GM21619 (cell line): ENCODE data around the gene MMP8.
"Not testable (repeated sequence)": the region's sequence is repeated elsewhere in the genome, so short reads cannot be mapped to it uniquely, and the experiment has no call there.

ENCODE experiments used
- ATAC-seq: cut with Tn5 transposase; IDR thresholded peaks from one replicate; pipeline ENCODE4 v1.9.1; 2021; ENCODE audit not compliant: unreplicated experiment

Gene MMP8, protein sequence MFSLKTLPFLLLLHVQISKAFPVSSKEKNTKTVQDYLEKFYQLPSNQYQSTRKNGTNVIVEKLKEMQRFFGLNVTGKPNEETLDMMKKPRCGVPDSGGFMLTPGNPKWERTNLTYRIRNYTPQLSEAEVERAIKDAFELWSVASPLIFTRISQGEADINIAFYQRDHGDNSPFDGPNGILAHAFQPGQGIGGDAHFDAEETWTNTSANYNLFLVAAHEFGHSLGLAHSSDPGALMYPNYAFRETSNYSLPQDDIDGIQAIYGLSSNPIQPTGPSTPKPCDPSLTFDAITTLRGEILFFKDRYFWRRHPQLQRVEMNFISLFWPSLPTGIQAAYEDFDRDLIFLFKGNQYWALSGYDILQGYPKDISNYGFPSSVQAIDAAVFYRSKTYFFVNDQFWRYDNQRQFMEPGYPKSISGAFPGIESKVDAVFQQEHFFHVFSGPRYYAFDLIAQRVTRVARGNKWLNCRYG

DNA sequence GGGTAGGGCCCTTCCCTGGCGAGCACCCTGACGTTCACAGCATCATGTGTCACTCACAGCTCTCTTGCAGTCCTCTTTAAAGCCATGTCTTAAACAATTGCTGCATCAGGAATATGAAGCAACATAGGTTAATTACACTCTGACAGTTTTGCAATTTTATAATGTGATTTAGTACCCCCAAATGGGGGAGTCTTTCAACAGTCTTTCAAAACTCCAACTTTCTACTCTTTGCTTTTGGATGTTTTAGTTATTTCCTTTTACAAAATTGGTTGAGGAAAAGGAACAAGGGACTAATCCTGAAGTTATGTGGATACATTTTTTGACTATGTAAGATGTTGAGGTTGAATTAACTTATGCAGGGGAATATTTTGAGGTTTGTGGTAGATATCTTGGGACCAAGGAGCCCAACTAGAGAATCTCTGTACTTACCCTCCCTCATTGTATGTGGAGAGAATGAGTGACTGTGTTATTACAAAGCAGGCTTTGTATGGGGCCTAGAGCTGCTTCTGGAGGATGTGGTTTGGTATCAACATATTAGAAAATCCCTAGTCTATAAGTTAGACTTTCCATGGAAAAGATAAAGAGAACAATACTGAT is at the start of gene MMP8:
MMP8 (minus strand) TSS at position 51 of the 597 bp plus-strand sequence. CDS start 99 bp downstream, outside the sequence.
- no peak for ATAC-seq

DNA sequence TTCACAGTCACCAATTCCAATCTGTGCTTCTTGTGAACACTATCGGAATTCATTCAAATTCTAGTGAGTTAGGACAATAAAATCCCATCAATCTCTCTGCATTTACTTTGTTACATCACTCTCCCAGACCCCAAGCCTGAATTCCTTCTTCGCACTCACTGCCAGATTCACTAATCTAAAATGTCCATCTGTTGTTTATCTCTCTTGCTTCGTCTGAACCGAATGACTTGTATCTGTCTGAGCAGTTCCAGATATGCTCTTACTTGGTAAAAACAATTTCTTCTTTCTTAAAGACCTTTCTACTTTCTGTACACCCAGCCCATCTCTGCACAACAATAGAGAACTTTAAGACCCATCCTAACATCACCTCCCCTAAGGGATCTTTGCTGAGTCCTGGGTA is 48.6 kb upstream of the MMP8 start:
- ATAC-seq = no peak

DNA sequence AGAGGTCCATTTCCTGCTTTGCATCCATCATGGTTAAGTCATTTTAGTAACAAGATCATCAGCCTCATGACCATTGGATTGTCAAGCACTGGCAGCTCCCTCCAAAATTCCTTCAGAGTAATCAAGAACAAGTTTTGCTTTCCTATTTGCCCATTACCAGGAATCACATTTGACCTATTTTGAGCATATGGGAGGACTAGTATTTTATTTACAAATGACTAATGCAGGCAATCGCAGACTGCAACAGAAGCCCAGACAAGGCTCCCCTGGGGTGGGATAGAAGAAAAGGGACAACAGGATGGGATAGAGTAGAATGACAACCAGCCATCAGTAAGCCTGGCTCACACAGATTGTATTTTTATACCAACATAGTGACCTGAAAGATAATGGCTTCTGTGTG is 46.6 kb upstream of the MMP8 start:
- no peak for ATAC-seq

DNA sequence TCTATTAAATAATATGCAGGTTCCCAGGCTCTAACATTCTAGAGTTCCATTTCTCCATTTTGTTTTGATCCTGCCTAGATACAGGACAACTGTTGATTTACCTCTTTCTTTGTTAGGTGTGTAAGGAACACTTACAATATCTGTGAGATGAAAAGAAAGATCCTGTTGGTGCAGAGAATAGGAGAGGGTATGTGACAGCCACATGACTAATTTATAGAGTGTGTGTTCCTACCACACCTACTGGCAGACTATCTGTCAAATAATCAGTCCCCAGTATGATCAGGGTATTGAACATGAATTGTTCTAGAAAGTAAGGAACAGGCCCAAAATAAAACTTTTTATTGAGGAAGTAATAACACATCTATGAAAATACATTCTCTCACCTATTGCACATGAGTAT is 45.4 kb upstream of the MMP8 start:
- no peak for ATAC-seq

DNA sequence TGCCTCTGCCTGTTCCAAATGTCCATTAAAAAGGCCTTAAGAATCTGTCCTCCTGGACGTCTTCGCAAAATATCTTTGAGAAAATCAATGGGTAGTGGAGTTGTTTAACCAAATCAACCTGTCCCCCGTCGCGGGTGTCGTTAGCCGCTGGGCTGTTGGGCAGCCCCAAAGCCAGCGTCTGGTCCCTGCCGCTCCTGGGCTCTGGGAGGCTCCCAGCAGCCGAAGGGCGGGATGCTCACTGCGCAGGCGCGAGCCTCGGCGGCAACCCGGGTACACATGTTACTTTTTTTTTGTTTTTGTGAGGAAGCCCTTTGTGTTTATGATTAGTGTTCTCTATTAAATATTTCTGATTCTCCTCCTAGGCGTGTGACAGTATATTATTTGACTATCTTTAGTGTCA is 43.0 kb upstream of the MMP8 start:
- ATAC-seq = no peak

DNA sequence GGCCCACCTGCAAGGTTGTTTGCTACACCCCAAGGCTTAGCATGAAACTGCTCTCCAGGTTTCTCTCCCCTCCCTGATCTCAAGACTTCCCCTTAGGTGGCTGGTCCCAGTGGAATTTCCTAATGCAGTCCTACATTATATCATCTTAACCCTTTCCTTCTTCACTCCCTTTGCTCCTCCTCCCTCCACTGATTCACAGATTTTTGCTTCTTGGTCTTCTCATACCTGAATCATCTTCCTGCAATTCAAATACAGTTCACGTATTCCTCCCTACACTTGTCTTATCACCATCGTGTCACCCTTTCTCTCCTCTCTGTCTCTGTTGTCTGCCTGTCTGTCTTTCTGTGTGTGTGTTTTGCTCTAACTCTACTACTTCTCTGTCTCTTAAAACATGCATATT is 38.7 kb upstream of the MMP8 start:
- no peak for ATAC-seq

DNA sequence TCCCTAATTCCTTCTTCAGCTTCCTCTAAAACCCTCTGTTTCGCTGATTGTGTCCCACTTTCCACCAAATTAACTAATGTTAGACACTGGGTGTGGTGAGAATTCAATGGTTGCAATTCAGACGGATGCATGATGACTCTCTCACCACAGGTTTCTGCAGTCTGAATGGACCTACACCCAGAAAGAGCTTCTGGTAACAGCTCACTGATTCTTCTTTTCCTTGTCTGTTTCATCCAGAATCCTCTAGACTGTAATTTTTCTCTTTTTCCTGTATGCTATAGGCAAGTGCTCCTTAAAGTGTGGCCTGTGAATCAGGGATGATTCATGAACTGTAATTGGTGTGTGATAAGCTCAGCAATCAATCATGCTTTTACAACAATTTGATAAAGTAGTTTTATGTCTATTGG is 37.6 kb upstream of the MMP8 start:
- ATAC-seq = no peak

DNA sequence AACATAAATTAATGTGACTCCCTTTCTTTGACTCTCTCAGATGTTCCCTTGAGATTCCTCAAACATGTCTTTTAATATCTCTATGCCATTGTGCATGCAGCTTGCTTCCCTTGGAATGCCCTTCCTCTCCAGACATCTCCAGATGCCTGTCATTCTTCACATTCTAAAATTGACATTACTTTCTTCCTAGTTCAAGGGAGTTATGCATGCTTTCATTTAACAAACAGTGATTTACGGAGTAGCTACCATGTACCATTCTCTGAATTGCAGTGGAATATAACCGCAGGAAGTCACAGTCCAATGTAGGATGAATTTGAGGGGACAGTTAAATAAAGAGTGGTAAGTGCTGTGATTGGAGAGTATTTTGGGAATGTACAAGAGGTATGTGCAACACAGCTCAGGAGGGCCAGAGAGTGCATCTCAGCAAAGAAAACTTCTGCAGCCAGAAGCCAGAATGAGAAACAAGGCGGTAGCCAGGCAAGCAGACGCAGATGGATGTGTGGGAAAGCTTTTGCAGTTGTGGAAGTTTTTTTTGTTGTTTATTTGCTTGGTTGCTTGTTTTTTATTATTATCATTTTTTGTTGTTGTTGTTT is 37.0 kb upstream of the MMP8 start:
- no peak for ATAC-seq

DNA sequence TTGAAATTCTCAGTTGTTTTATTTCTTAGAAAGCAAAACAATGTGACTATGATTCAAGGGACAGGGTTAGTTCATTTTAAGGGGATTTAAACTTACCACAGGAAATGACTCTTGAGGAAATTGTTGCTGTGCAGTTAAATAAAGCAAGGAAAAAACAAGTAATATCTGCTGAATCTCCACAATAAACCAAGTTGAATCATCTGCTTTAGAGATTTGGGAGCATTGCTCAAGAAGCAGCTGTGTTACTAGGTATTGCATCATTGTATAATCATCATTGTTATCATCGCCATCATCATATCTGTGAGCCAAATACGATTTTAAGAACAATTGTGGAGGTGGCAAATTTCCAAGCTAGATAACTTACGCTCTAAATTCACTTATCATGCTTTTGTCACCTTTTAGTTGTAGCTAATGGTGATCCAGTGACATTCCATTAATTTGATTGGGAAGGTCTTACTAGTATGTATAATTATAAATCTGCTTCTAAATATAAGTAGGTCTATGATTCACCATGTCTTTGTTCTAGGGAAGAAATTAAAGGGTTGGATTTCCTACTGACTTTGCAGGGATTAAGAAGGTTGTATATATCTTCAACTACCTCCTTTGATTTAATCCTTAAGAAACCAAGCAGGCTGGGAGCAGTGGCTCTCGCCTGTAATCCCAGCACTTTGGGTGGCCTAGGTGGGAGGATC is 35.7 kb upstream of the MMP8 start:
- ATAC-seq = no peak

DNA sequence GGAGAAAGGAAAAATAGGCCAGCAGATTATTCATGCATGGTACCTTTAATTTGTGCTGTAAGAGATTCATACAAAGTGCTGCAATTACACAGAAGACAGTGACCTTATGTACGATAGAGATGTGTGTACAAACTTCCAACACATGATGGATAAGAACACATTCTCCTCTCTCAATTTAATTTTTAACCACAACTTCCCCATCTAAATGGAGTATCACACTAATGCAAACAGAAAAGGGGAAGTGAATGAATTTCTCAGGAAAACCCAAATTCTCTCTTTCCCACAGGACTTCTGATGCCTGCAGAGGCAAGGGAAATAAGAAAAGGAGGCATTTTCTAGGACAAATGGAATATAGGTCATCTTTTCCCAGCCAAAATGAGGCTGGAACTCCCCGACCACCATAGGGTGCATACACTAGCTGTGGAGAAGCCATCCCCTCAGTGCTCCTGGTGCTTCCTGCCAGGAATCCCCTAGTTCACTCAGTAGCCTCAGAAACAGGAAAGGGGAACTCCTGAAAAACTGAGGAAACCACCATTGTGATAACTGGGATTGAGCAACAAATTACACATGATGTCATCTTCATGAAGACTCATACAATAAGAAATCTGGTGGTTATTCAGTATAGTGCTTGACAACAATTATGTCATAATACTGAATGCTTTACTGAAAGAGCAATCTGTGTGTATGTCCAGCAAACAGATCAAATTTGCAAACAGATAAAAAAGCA is 33.2 kb upstream of the MMP8 start:
- ATAC-seq = no peak

DNA sequence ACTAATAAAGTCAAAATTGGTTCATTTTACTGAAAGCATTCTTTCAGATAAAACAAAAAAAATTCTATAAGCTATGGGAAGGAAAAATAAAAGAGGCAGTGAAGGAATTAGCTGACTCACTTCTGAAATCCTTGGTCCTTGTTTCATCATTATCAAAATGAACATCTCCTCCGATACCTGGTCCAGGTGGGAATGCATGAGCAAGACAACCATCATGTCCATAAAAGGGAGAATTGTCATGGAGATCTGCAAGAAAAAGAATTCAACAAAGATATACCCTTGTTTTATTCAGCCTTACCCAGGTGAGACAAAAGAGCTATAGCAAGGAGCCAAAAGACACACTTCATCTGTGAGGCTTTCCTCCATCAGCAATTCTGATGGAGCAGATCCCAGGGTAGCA is 28.5 kb upstream of the MMP8 start:
- no peak for ATAC-seq

DNA sequence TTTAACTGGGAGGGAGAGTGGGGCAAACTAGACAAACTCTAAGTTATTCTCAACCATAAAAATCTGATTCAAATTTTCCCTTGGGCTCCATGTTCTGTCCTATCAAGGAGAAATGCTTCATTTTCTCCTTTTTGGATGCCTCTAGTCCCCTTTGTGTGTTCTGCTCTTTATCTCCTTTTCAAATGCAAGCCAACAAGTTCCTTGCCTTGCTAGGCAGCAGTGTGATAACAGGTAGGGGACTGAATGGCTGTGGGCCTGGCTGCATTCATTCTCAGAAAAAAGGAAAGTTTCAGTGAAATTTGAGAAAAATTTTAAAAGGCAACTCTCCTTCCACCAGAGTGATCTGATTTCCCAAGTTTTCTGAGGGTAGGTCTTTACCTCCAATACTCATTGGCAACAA is 26.9 kb upstream of the MMP8 start:
- no peak for ATAC-seq

DNA sequence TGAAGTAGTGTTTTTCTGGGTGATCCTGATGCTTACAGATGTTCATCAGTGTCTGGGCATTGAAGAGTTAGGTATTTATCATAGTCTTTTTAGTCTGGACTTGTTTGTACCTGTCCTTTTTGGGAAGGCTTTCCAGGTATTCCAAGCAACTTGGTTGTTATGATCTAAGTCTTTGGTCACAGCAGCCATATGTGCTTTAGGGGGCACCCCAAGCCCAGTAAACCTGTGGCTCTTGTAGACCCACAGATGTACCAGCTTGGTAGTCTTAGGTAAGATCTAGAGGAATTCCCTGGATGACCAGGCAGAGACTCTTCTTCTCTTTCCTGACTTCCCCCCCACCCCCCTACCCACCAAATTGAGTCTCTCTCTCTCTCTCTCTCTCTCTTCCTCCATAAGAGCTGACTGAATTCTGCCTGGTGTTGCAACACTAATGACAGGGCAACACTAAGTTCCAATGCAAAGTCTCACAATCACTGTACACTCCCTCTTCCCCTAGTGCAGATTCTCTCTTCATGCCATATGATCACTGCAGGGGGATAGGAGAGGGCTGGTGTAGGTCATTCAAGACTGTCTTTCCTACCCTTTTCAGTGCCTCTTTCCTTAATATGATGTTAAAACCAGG is 24.5 kb upstream of the MMP8 start:
- no peak for ATAC-seq

DNA sequence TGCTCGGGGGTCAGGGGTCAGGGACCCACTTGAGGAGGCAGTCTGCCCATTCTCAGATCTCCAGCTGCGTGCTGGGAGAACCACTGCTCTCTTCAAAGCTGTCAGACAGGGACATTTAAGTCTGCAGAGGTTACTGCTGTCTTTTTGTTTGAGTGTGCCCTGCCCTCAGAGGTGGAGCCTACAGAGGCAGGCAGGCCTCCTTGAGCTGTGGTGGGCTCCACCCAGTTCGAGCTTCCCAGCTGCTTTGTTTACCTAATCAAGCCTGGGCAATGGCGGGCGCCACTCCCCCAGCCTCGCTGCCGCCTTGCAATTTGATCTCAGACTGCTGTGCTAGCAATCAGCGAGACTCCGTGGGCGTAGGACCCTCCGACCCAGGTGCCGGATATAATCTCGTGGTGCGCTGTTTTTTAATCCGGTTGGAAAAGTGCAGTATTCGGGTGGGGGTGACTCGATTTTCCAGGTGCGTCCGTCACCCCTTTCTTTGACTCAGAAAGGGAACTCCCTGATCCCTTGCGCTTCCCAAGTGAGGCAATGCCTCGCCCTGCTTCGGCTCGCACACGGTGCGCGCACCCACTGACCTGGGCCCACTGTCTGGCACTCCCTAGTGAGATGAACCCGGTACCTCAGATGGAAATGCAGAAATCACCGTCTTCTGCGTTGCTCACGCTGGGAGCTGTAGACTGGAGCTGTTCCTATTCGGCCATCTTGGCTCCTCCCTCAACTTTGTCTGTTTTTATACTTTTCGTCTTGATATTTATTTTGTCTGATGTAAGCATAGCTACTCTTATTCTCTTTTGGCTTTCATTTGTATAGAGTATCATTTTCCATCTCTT is 22.2 kb upstream of the MMP8 start:
- ATAC-seq = not testable (repeated sequence)

DNA sequence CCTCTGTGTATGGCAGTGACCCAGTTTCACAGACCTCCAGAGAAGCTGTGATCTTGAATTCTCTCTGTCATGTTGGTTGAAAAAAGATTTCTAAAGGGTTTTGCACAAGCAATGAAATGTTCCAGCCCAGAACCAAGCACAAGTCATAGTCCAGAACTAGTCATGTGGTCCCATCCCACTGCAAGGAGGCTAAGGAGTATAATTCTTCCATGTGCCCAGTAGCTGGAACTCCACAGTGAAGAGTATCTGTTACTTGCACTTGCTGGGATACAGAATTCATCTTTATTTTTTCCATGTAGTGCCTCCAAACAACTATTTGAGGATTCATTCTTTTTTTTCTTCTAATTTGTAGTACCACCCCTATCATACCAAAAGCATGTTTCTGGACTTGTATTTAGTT is 9.9 kb upstream of the MMP8 start:
- ATAC-seq = no peak

DNA sequence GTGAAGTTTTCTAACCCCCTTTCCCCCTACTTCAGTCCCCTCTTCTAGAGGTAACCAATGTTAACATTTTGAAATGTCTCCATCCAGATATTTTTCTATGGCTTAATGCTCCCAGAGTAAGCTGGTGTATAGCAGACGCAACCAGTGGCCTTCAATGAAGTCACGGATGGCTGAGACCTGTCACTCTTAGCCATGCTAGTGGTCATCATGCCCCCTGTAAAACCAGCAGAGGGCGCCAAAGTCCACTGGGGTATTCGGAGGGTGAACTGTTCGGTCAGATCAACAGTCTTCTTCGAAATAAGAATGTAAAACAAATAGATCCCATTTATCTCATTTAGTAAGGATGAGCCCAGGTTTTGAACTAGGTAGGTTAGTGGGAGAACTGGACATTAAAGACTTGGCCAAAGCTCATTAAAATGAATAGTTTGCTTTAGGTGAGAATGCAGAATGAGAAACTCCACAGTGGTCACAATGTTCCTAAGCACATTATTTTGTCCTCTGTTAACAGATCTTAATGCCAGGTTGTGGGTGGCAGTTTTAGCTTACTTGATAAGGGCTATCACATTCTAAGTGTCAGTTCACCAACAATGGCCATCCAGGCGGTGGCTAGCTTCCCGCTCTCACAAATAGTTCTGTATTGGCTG is 8.6 kb upstream of the MMP8 start:
- peak; percentile 90 for ATAC-seq

DNA sequence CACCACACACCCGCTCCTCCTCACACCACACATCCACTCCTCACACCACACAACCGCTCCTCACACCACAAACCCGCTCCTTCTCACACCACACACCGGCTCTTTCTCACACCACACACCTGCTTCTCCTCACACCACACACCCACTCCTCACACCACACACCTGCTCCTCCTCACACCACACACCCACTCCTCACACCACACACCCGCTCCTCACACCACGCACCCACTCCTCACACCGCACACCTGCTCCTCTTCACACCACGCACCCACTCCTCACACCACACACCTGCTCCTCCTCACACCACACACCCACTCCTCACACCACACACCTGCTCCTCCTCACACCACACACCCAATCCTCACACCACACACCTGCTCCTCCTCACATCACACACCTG is 6.2 kb upstream of the MMP8 start:
- not testable (repeated sequence) for ATAC-seq

DNA sequence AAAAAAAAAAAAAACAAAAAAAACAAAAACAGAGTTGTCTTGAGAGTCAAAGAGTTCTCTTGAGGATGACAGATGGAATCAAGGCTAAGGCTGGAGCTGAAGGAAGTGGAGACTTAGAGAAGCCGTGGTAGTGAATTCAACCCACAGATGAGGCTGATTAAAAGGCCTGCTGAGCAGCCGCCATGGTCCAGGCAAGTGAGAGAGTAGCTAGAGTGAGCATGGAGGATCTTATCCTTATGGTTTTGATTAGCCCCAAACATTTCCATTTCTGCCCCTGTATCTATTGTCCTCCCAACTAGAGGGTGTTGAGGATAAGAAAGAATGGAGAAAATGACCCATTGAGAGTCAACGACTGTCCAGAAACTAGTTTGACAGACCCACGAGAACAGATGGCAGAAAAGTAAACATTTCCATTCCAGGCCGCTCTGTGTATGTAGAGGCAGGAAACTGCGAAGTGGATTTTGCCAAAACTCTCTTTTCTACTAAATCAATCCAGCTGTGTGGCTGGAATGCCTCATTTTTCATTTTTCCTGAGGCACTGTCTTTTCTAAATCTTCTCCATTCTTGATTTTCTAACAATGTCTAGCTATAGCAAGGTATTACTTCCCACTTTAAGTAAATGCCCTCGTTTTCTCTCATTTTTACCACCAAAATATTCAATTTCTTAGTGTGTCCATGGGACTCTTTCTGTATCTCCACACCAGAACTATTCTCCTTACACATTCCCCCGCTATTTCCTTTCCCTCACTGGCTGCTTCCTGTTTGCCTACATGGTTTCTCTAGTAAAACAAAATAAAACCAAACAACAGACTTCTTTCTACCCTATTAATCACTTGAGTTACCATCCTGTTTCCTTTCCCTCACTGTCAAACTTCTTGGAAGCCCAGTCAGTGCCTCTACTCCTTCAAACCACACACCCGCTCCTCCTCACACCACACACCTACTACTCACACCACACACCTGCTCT is 5.4 kb upstream of the MMP8 start:
- no peak for ATAC-seq
